Bronchial epithelial cell (primary cell): ENCODE measurements around the gene HOMEZ. TPM values are rescaled to one million over a fixed set of nuclear protein-coding genes. Genes with fewer than 3 reads are reported as not detected.
A peak's percentile ranks its signal among the peaks of the same experiment; 100 is the strongest.

Experiments
- DNase-seq: peaks from one replicate; pipeline ENCODE4 v3.0.0-alpha.2; 2010; ENCODE audit warnings: low read depth
- FAIRE-seq: peaks from 2 replicates; lab custom pipeline; 2011; peaks lifted over from hg19 to GRCh38; lab: Jason Lieb, UNC
- H3K27me3 ChIP-seq: 2 replicates; pipeline ENCODE4 v1.5.1; 2011; ENCODE audit warnings: low read length; ENCODE audit not compliant: control insufficient read depth, insufficient read depth
- H3K36me3 ChIP-seq: 2 replicates; pipeline ENCODE4 v1.5.1; 2011; ENCODE audit warnings: low read length; ENCODE audit not compliant: control insufficient read depth, insufficient read depth
- H3K4me3 ChIP-seq: 2 replicates; pipeline ENCODE4 v1.5.1; 2011; ENCODE audit warnings: mild to moderate bottlenecking, low read depth, low read length, control low read depth
- total RNA-seq: library from RNA; depleted of rRNA; stranded (reverse); fragments of >200 nt; gene quantifications from 2 replicates; pipeline ENCODE4 v1.2.1, GENCODE V29; 2014
- TF ChIP-seq, protein P1 (sequence below): IDR thresholded peaks from 2 replicates; pipeline ENCODE4 v1.5.1; 2011; ENCODE audit warnings: mild to moderate bottlenecking, moderate library complexity, low read length, control low read depth, inconsistent platforms; ENCODE audit not compliant: insufficient read depth, severe bottlenecking

Gene HOMEZ
- total RNA-seq, 1 donor from 2014 or later: 5.0 TPM

DNA sequence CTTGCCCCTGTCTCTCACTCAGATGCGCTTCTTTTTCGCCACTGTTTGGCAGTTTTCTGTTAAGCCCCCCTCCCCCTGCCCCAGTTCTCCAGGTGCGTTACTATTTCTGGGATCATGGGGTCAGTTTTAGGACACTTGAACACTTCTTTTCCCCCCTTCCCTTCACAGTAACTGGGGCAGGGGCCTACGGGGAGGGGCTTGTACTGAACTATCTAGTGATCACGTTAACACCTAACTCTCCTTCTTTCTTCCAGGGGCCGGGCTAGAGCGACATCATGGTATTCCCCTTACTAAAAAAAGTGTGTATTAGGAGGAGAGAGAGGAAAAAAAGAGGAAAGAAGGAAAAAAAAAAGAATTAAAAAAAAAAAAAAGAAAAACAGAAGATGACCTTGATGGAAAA is 39.1 kb upstream of the HOMEZ start:
- no peak for FAIRE-seq
- peaks cover 12% of the 10 kb centered on the region for H3K36me3 ChIP-seq
- no peaks in the 10 kb centered on the region for H3K27me3 ChIP-seq
- DNase-seq: no peak
- TF ChIP-seq, protein P1, sequence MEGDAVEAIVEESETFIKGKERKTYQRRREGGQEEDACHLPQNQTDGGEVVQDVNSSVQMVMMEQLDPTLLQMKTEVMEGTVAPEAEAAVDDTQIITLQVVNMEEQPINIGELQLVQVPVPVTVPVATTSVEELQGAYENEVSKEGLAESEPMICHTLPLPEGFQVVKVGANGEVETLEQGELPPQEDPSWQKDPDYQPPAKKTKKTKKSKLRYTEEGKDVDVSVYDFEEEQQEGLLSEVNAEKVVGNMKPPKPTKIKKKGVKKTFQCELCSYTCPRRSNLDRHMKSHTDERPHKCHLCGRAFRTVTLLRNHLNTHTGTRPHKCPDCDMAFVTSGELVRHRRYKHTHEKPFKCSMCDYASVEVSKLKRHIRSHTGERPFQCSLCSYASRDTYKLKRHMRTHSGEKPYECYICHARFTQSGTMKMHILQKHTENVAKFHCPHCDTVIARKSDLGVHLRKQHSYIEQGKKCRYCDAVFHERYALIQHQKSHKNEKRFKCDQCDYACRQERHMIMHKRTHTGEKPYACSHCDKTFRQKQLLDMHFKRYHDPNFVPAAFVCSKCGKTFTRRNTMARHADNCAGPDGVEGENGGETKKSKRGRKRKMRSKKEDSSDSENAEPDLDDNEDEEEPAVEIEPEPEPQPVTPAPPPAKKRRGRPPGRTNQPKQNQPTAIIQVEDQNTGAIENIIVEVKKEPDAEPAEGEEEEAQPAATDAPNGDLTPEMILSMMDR: no peak
- H3K4me3 ChIP-seq: no peak overlapping the region

DNA sequence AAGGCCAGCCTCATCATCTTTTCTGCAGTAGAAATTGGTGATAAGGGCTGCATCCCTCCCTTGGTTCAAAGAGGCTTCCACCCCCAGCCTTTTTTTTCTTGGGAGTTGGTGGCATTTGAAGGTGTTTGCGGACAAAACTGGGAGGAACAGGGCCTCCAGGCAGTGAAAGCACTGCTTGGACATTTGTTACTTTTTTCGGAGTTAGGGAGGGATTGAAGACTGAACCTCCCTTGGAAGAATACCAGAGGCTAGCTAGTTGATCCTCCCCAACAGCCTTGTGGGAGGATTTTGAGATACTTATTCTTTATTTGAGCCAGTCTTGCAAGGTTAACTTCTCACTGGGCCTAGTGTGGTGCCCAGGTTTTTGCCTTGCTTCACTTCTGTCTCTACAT is 38.5 kb upstream of the HOMEZ start:
- Histone ChIP-seq H3K36me3 (peaks cover 12% of the 10 kb centered on the region), H3K4me3 (no peak overlapping the region), H3K27me3 (no peaks in the 10 kb centered on the region)
- TF ChIP-seq, protein P1: no peak
- FAIRE-seq (no peak), DNase-seq (no peak)

DNA sequence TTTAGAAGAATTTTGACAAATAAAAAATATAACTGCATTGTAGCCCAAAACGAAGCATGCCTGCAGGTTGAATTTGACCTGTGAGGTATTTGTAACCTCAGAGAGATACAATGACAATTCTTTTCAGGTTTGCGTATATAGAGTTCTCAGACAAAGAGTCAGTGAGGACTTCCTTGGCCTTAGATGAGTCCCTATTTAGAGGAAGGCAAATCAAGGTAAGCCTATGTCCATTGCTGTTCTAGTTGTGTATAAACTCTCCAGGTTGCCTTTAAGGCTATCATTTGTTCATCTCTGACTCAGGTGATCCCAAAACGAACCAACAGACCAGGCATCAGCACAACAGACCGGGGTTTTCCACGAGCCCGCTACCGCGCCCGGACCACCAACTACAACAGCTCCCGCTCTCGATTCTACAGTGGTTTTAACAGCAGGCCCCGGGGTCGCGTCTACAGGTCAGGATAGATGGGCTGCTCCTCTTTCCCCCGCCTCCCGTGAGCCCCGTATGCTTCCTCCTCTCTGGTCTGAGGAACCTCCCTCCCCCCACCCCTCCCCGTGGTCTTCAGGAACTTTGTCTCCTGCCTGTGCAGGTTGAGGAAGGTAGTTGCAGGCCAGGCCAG is 38.0 kb upstream of the HOMEZ start:
- Histone ChIP-seq H3K36me3 (peaks cover 12% of the 10 kb centered on the region), H3K27me3 (no peaks in the 10 kb centered on the region), H3K4me3 (no peak overlapping the region)
- TF ChIP-seq, protein P1: no peak
- DNase-seq (no peak), FAIRE-seq (no peak)

DNA sequence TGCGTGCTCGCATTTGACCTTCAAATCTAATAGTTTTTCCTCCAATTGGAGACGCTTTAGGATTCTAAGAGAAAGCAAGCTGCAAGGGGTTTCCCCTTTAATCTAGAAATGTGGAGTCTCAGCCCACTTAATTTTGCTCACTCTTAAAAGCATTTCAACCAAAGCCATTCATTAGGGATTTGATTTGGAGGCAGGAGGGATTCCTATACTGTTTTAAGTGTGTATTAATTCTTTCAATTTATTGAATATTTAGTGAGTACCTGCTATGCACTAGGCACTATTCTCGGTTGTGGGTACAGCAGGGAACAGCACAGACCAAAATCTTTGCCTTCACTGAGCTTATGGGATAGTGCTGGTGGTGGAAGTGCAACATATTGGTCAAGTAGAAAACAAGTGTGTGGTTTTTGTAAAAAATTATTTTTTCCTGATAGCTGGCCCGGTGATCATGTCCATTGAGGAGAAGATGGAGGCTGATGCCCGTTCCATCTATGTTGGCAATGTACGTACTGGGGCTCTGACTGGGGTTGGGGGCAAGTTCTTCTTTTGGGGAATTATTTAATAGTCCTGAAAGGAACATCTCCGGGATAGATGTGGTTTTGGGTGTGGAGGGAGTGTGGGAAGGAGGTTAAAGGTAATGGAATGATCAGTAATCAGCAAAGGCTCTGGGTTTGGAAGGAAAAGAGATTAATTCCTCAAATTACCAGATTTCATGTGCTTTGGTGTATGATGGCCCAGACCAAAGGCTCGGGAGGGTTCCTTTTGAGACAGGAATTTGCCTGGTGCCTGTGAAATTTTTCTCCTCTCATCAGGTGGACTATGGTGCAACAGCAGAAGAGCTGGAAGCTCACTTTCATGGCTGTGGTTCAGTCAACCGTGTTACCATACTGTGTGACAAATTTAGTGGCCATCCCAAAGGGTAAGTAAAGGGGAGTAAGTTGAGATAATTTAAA is 36.9 kb upstream of the HOMEZ start:
- no peak for DNase-seq
- H3K27me3 ChIP-seq: no peaks in the 10 kb centered on the region
- H3K36me3 ChIP-seq: peaks cover 12% of the 10 kb centered on the region
- TF ChIP-seq, protein P1: no peak
- FAIRE-seq: no peak
- peak overlapping the region; percentile 74 for H3K4me3 ChIP-seq

DNA sequence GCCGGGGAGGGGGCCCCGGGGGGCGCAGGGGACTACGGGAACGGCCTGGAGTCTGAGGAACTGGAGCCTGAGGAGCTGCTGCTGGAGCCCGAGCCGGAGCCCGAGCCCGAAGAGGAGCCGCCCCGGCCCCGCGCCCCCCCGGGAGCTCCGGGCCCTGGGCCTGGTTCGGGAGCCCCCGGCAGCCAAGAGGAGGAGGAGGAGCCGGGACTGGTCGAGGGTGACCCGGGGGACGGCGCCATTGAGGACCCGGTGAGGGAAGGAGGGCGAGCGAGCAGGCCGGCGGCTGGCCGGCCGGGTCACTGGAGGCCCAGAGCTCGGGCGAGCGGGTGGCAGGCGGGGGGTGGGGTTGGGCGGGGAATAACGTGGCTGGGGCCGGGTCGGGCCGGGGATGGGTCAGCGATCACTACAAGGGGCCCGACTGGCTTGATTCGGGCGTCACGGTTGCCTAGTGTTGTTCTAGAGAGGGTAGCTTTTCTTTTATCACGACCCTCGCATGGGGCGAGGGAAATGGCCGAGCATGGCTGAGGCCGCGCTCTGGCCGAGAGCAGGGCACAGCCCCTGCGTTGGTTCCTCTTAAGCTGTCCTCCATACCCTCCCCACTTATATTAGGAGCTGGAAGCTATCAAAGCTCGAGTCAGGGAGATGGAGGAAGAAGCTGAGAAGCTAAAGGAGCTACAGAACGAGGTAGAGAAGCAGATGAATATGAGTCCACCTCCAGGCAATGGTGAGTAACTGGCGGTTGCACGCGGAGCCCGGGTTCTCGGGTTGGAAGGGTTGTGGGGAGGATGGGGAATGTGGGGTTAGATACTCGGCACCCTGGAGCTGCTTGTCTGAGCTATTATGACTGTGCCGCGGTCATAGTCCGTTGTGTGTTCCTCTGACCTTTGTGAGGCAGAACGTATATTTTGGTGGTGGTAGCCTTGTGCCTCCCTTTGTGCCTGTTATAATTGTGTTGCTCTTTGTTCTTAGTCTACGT is 35.9 kb upstream of the HOMEZ start:
- no peak for FAIRE-seq
- TF ChIP-seq, protein P1: no peak
- H3K36me3 ChIP-seq: peaks cover 12% of the 10 kb centered on the region
- H3K4me3 ChIP-seq: peak overlapping the region; percentile 74
- peak; percentile 60 for DNase-seq
- H3K27me3 ChIP-seq: no peaks in the 10 kb centered on the region
